ENCODE data around the gene MYORG. TPM values are rescaled to one million over a fixed set of nuclear protein-coding genes. Genes with fewer than 3 reads are reported as not detected.

MYORG gene
- total RNA-seq, 1 donor from 2014 or later = 15.2 TPM

- no peak for DNase-seq (ENCODE audit: extremely low read depth, low read depth, low spot score)
Observed at GRCh38 chr9:34385561-34386230, 9.0 kb upstream of the MYORG start.

- no peak for DNase-seq (ENCODE audit: extremely low read depth, low read depth, low spot score)
Observed at GRCh38 chr9:34384368-34385165, 7.9 kb upstream of the MYORG start.

- DNase-seq (ENCODE audit: extremely low read depth, low read depth, low spot score) = no peak
Observed at GRCh38 chr9:34383904-34384303, 7.2 kb upstream of the MYORG start.

GRCh38 chr9:34382879-34383278, 6.2 kb upstream of the MYORG start:
- no peak for DNase-seq (ENCODE audit: extremely low read depth, low read depth, low spot score)

- no peak for DNase-seq (ENCODE audit: extremely low read depth, low read depth, low spot score)
Observed at GRCh38 chr9:34382054-34382453, 5.4 kb upstream of the MYORG start.

- DNase-seq (ENCODE audit: extremely low read depth, low read depth, low spot score) = no peak
Observed at GRCh38 chr9:34381323-34381722, 4.6 kb upstream of the MYORG start.

- no peak for DNase-seq (ENCODE audit: extremely low read depth, low read depth, low spot score)
Observed at GRCh38 chr9:34380511-34381315, 4.0 kb upstream of the MYORG start.

GRCh38 chr9:34380034-34380510, 3.4 kb upstream of the MYORG start:
- no peak for DNase-seq (ENCODE audit: extremely low read depth, low read depth, low spot score)

- peak; percentile 64 for DNase-seq (ENCODE audit: extremely low read depth, low read depth, low spot score)
Observed at GRCh38 chr9:34379334-34380033, 2.8 kb upstream of the MYORG start.

GRCh38 chr9:34378376-34379060, 1.8 kb upstream of the MYORG start:
- DNase-seq (ENCODE audit: extremely low read depth, low read depth, low spot score) = no peak

- DNase-seq (ENCODE audit: extremely low read depth, low read depth, low spot score) = no peak
Observed at GRCh38 chr9:34377404-34377746, 677 bp upstream of the MYORG start.

- DNase-seq (ENCODE audit: extremely low read depth, low read depth, low spot score) = no peak
Observed at GRCh38 chr9:34375901-34376595, 650 bp downstream of the MYORG start.

- DNase-seq (ENCODE audit: extremely low read depth, low read depth, low spot score) = no peak
Observed at GRCh38 chr9:34374905-34375552, 1.7 kb downstream of the MYORG start.

- DNase-seq (ENCODE audit: extremely low read depth, low read depth, low spot score) = no peak
Observed at GRCh38 chr9:34374339-34374738, 2.4 kb downstream of the MYORG start.

GRCh38 chr9:34373749-34374148, 2.9 kb downstream of the MYORG start:
- DNase-seq (ENCODE audit: extremely low read depth, low read depth, low spot score) = no peak

GRCh38 chr9:34372467-34373011, 4.2 kb downstream of the MYORG start:
- no peak for DNase-seq (ENCODE audit: extremely low read depth, low read depth, low spot score)

GRCh38 chr9:34371886-34372466, 4.7 kb downstream of the MYORG start:
- DNase-seq (ENCODE audit: extremely low read depth, low read depth, low spot score) = no peak

Data from glomerular endothelial cell (primary cell).